Nephron (organoid): ENCODE measurements around the gene SLC29A2.

Experiments
- H3K27ac Mint-ChIP-seq, 3 experiments: 2 replicates each; pipeline ENCODE4 v1.8.0; 2020; ENCODE audit warnings: mixed read lengths in 3 of 3, mild to moderate bottlenecking in 2 of 3, moderate library complexity in 1 of 3
- H3K27me3 Mint-ChIP-seq: 2 replicates; pipeline ENCODE4 v1.8.0; 2021; ENCODE audit warnings: low read depth, mild to moderate bottlenecking, moderate library complexity, mixed read lengths
- H3K36me3 Mint-ChIP-seq: 2 replicates; pipeline ENCODE4 v1.8.0; 2020; ENCODE audit warnings: low read depth, mixed read lengths
- H3K4me1 Mint-ChIP-seq: 2 replicates; pipeline ENCODE4 v1.8.0; 2020; ENCODE audit warnings: mixed read lengths
- H3K4me3 Mint-ChIP-seq, 3 experiments: 2 replicates each; pipeline ENCODE4 v1.8.0; 2020; ENCODE audit warnings: mild to moderate bottlenecking in 3 of 3, mixed read lengths in 3 of 3, moderate library complexity in 2 of 3
- H3K9me3 Mint-ChIP-seq: 2 replicates; pipeline ENCODE4 v1.8.0; 2020; ENCODE audit warnings: mixed read lengths
- CTCF ChIP-seq, 3 experiments: fragments of 200-600 bp; sonication (generic); IDR thresholded peaks; one replicate each; pipeline ENCODE4 v1.5.0; 2021; ENCODE audit warnings: antibody characterized with exemption in 3 of 3; ENCODE audit not compliant: unreplicated experiment in 3 of 3

SLC29A2 gene

GRCh38 chr11:66340596-66341501 is 30.7 kb downstream of the SLC29A2 start:
- peaks cover 43% of the 10 kb centered on the region for H3K4me1 Mint-ChIP-seq
- H3K27ac Mint-ChIP-seq: no peak overlapping the region
- TF ChIP-seq CTCF (IDR thresholded peaks at IDR 0.05; ENCODE audit: unreplicated experiment in 3 of 3): no peak

GRCh38 chr11:66339686-66340483 is 31.7 kb downstream of the SLC29A2 start:
- peaks cover 19% of the 10 kb centered on the region for H3K36me3 Mint-ChIP-seq
- H3K27me3 Mint-ChIP-seq: peaks cover 9% of the 10 kb centered on the region
- H3K27ac Mint-ChIP-seq: no peak overlapping the region
- no peak for TF ChIP-seq CTCF (IDR thresholded peaks at IDR 0.05; ENCODE audit: unreplicated experiment in 3 of 3)
- H3K4me1 Mint-ChIP-seq: peaks cover 33% of the 10 kb centered on the region
- H3K9me3 Mint-ChIP-seq: no peaks in the 10 kb centered on the region
- no peak overlapping the region for H3K4me3 Mint-ChIP-seq

More at GRCh38 chr11:66340596-66341501, 30.7 kb downstream of the SLC29A2 start:
- Mint-ChIP-seq H3K27me3 (peaks cover 9% of the 10 kb centered on the region), H3K36me3 (peaks cover 19% of the 10 kb centered on the region), H3K4me3 (peak overlapping the region in 1 of 3 experiments; percentile 24), H3K9me3 (no peaks in the 10 kb centered on the region)

GRCh38 chr11:66339162-66339675 is 32.3 kb downstream of the SLC29A2 start:
- peaks cover 9% of the 10 kb centered on the region for H3K27me3 Mint-ChIP-seq
- no peak for TF ChIP-seq CTCF (IDR thresholded peaks at IDR 0.05; ENCODE audit: unreplicated experiment in 3 of 3)
- H3K4me1 Mint-ChIP-seq: peaks cover 26% of the 10 kb centered on the region
- no peaks in the 10 kb centered on the region for H3K9me3 Mint-ChIP-seq
- H3K4me3 Mint-ChIP-seq: no peak overlapping the region
- H3K27ac Mint-ChIP-seq: no peak overlapping the region
- H3K36me3 Mint-ChIP-seq: peaks cover 19% of the 10 kb centered on the region

DNA sequence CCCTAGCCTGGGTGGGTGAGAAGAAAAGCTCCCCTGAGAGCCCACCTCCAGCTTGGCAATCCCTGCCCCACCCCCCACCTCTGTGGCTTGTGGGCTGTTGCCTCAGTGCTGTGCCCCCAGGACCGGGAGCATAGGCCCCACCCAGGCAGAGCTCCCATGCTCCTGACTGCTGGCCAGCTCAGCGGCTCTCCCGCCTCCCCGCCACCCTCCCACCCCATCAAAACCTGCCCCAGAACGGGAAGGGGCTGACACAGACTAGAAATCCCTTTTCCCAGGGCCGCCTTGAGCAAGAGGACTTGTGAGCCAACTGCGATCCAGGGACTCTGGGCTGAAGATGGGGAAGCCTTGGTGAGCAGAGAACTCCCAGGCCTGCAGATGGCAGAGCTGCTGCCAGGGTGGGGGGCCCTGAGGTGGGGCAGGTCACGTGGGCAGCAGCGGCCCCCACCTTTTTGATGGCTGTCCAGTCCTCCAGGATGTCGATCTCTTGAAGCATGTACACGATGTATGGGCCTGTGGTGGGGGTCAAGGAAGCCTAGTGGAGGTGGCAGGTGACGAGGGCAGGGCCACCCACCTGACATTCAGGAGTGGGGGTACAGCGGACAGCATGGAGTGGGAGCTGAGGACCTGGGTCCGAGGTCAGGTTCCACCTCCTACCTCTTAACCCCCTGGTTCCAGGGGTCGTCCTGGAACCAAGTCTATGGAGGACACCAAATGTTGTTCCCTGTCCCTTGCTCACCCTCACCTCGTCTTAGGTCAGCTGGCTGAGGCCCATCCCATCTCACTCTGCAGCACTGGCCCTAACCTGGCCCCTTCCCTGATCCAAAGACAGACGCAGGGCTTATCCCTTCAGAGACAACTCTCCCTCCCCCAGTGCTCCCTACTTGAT is 33.0 kb downstream of the SLC29A2 start:
- Mint-ChIP-seq H3K27ac (no peak overlapping the region), H3K36me3 (peaks cover 19% of the 10 kb centered on the region), H3K4me3 (no peak overlapping the region), H3K27me3 (peaks cover 9% of the 10 kb centered on the region), H3K9me3 (no peaks in the 10 kb centered on the region), H3K4me1 (peaks cover 21% of the 10 kb centered on the region)
- no peak for TF ChIP-seq CTCF (IDR thresholded peaks at IDR 0.05; ENCODE audit: unreplicated experiment in 3 of 3)

GRCh38 chr11:66337103-66337899 is 34.3 kb downstream of the SLC29A2 start:
- peak overlapping the region in 1 of 3 experiments; percentile 38 for H3K27ac Mint-ChIP-seq
- TF ChIP-seq CTCF (IDR thresholded peaks at IDR 0.05; ENCODE audit: unreplicated experiment in 3 of 3): no peak
- H3K4me3 Mint-ChIP-seq: peak overlapping the region; percentile 56 to 95 (median 62)
- H3K4me1 Mint-ChIP-seq: peaks cover 15% of the 10 kb centered on the region
- peaks cover 19% of the 10 kb centered on the region for H3K36me3 Mint-ChIP-seq
- H3K9me3 Mint-ChIP-seq: no peaks in the 10 kb centered on the region
- H3K27me3 Mint-ChIP-seq: peaks cover 9% of the 10 kb centered on the region
